K562 (cell line): ENCODE data around the gene SNX33. TPM values are rescaled to one million over a fixed set of nuclear protein-coding genes. Genes with fewer than 3 reads are reported as not detected.

ENCODE experiments used
- AFF1 ChIP-seq, 2 experiments: fragments of 450-650 bp; IDR thresholded peaks; 2 replicates each; pipeline ENCODE4 v1.6.1; 2018; ENCODE audit warnings: mild to moderate bottlenecking in 2 of 2, low read depth in 1 of 2; ENCODE audit not compliant: partially characterized antibody in 2 of 2
- BRD9 ChIP-seq: fragments of 450-650 bp; IDR thresholded peaks from 2 replicates; pipeline ENCODE4 v1.6.1; 2018; ENCODE audit warnings: low read depth; ENCODE audit not compliant: partially characterized antibody
- CHD4 ChIP-seq: fragments of 200-600 bp; sonication (generic); IDR thresholded peaks from 3 replicates; pipeline ENCODE4 v1.6.1; 2012; ENCODE audit warnings: low read depth, mild to moderate bottlenecking, mixed read lengths, low read length, inconsistent platforms; ENCODE audit not compliant: insufficient read depth, insufficient replicate concordance, poor library complexity, severe bottlenecking
- E2F6 ChIP-seq, 2 experiments: IDR thresholded peaks; 2 replicates each; pipeline ENCODE4 v1.6.1; 2011; ENCODE audit warnings: borderline replicate concordance in 1 of 2, control low read depth in 1 of 2, low read depth in 1 of 2, low read length in 1 of 2, mild to moderate bottlenecking in 1 of 2, mixed read lengths in 1 of 2, moderate library complexity in 1 of 2; ENCODE audit not compliant: insufficient read depth in 1 of 2, insufficient read length in 1 of 2, poor library complexity in 1 of 2, severe bottlenecking in 1 of 2; ENCODE audit errors: extremely low read depth in 1 of 2
- EP400 ChIP-seq: fragments of 450-650 bp; IDR thresholded peaks from 2 replicates; pipeline ENCODE4 v1.6.1; 2017; ENCODE audit warnings: antibody characterized with exemption, mild to moderate bottlenecking, moderate library complexity
- FOXJ2 ChIP-seq: fragments of 200-800 bp; sonication (Bioruptor generic); IDR thresholded peaks from 2 replicates; pipeline ENCODE4 v1.6.1; 2016; ENCODE audit warnings: missing genetic modification characterization, missing compliant biosample characterization
- FOXK1 ChIP-seq: sonication (generic); formaldehyde crosslinking; IDR thresholded peaks from 2 replicates; pipeline ENCODE4 v1.8.0; 2022; ENCODE audit warnings: missing genetic modification reagents, mild to moderate bottlenecking, borderline replicate concordance
- KDM4B ChIP-seq, 2 experiments: fragments of 450-650 bp in 1 of 2; sonication (generic) in 1 of 2; IDR thresholded peaks; 2 replicates each; pipeline ENCODE4 v1.6.1; 2016 to 2017; ENCODE audit warnings: borderline replicate concordance in 2 of 2, antibody characterized with exemption in 1 of 2, low read depth in 1 of 2, mild to moderate bottlenecking in 1 of 2
- L3MBTL2 ChIP-seq: fragments of 450-650 bp; IDR thresholded peaks from 2 replicates; pipeline ENCODE4 v1.6.1; 2016; ENCODE audit warnings: mild to moderate bottlenecking, moderate library complexity
- MYNN ChIP-seq, 2 experiments: sonication (generic); formaldehyde crosslinking in 1 of 2; IDR thresholded peaks; 2 replicates each; pipeline versions ENCODE4 v1.5.0 to v1.6.1; 2016 to 2020; ENCODE audit warnings: antibody characterized with exemption in 1 of 2, missing genetic modification reagents in 1 of 2
- PTBP1 ChIP-seq: fragments of 200-400 bp; formaldehyde crosslinking; IDR thresholded peaks from 2 replicates; pipeline ENCODE4 v1.6.1; 2017; ENCODE audit warnings: low read depth, low read length
- SLC30A9 ChIP-seq: fragments of 250-450 bp; sonication (Bioruptor Pico); IDR thresholded peaks from 2 replicates; pipeline ENCODE4 v1.8.0; 2022; ENCODE audit warnings: mild to moderate bottlenecking, moderate library complexity
- SMAD4 ChIP-seq: fragments of 250-450 bp; sonication (Bioruptor Pico); conservative IDR thresholded peaks from 2 replicates; pipeline ENCODE4 v1.8.0; 2021; ENCODE audit warnings: inconsistent platforms, mild to moderate bottlenecking, moderate library complexity
- SMARCA5 ChIP-seq: fragments of 450-650 bp; IDR thresholded peaks from 2 replicates; pipeline ENCODE4 v1.6.1; 2016
- TBL1XR1 ChIP-seq, 2 experiments: IDR thresholded peaks; 2 replicates each; pipeline ENCODE4 v1.6.1; 2012; ENCODE audit warnings: improper control_type of control experiment in 2 of 2, low read length in 2 of 2, mild to moderate bottlenecking in 1 of 2
- ZBTB1 ChIP-seq: sonication (generic); formaldehyde crosslinking; IDR thresholded peaks from 2 replicates; pipeline ENCODE4 v1.8.1; 2023; ENCODE audit warnings: missing genetic modification reagents, low read depth, mild to moderate bottlenecking, borderline replicate concordance
- polyA plus RNA-seq, 8 experiments: library from polyadenylated mRNA; depleted of rRNA in 4 of 8; stranded (reverse) in 5 of 8; unstranded in 3 of 8; fragments of >200 nt; fragmentation: Nextera tagmentation in 2 of 8; fragmentation: Illumina TruSeq in 1 of 8; extraction: Ambion mirVana in 2 of 8; extraction: Trizol in 1 of 8; gene quantifications; 2 replicates each; pipeline versions ENCODE4 v1.2.1 to v1.2.3, GENCODE V29; 2011 to 2014; ENCODE audit warnings: inconsistent platforms in 1 of 8, missing spikeins in 1 of 8
- total RNA-seq, 7 experiments: library from RNA; depleted of rRNA in 6 of 7; stranded (reverse); fragments of >200 nt in 6 of 7; fragmentation: Illumina TruSeq in 2 of 7; extraction: Trizol in 2 of 7; gene quantifications; 2 replicates each; pipeline versions ENCODE4 v1.2.1 to v1.2.3, GENCODE V29; 2011 to 2021; ENCODE audit warnings: low replicate concordance in 1 of 7
- TF ChIP-seq, protein P1 (sequence below): fragments of 450-650 bp; IDR thresholded peaks from 2 replicates; pipeline ENCODE4 v1.6.1; 2014; ENCODE audit warnings: low read depth, mild to moderate bottlenecking, moderate library complexity, borderline replicate concordance

Gene SNX33
- total and polyA plus RNA-seq, 9 of the 15 experiments (the other 6 are each of a cell fraction or from before 2014, with no cell fraction given) = 1.4 to 14.1 (median 8.2) TPM

DNA sequence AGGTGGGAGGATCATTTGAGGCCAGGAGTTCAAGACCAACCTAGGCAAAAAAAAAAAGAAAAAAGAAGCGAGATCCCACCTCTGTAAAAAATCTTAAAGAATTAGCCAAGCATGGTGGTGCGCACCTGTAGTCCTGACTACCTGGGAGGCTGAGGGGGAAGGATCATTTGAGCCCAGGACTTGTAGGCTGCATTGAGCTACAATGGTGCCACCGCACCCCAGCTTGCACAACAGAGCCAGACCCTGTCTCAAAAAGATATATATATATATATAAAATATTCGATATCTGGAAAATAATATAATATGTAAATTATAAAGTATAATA lies 6.6 kb upstream of the SNX33 start (continued):
- TF ChIP-seq FOXJ2 (tag) (no peak), SMAD4 (no peak), MYNN (IDR thresholded peaks at IDR 0.05) (no peak), MYNN (CRISPR knock-in tag; IDR thresholded peaks at IDR 0.05) (no peak), TBL1XR1 (IDR thresholded peaks at IDR 0.05; ENCODE audit: low read length in 2 of 2) (no peak), SLC30A9 (CRISPR knock-in tag) (no peak), SMARCA5 (0 out of 2 replicates have a peak, but pooled peaks have one; percentile 62), PTBP1 (no peak), FOXK1 (no peak), CHD4 (no peak), BRD9 (peak; percentile 1), AFF1 (IDR thresholded peaks at IDR 0.05; ENCODE audit: low read depth in 1 of 2, partially characterized antibody in 2 of 2) (peak in 1 of 2 experiments; percentile 8), E2F6 (IDR thresholded peaks at IDR 0.05; ENCODE audit: borderline replicate concordance in 1 of 2, extremely low read depth in 1 of 2, insufficient read depth in 1 of 2, insufficient read length in 1 of 2, low read depth in 1 of 2, low read length in 1 of 2, poor library complexity in 1 of 2, severe bottlenecking in 1 of 2) (peak in 1 of 2 experiments; percentile 0), L3MBTL2 (no peak), KDM4B (IDR thresholded peaks at IDR 0.05; ENCODE audit: borderline replicate concordance in 2 of 2, low read depth in 1 of 2) (no peak), EP400 (no peak), ZBTB1 (CRISPR knock-in tag) (no peak)
- TF ChIP-seq, protein P1, sequence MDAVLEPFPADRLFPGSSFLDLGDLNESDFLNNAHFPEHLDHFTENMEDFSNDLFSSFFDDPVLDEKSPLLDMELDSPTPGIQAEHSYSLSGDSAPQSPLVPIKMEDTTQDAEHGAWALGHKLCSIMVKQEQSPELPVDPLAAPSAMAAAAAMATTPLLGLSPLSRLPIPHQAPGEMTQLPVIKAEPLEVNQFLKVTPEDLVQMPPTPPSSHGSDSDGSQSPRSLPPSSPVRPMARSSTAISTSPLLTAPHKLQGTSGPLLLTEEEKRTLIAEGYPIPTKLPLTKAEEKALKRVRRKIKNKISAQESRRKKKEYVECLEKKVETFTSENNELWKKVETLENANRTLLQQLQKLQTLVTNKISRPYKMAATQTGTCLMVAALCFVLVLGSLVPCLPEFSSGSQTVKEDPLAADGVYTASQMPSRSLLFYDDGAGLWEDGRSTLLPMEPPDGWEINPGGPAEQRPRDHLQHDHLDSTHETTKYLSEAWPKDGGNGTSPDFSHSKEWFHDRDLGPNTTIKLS = no peak
- TF ChIP-seq, all 486 proteins: peak for 4
